CD4-positive, alpha-beta T cell treated with Interleukin-12 subunit alpha and Interleukin-12 subunit beta, for 1 hour (primary cell): ENCODE measurements around the gene PHF1.

Experiments
- DNase-seq: peaks from one replicate; pipeline ENCODE4 v3.0.0-alpha.2; 2020

The PHF1 gene

GRCh38 chr6:33459226-33459625, 48.4 kb downstream of the PHF1 start:
- DNase-seq, result no peak
